Spleen (tissue), 7 donors: Measurements from ENCODE around the gene PLD2.

ENCODE experiments used
- POLR2A ChIP-seq, 3 donors: fragments of 450-650 bp; IDR thresholded peaks; one replicate each; pipeline ENCODE4 v1.5.1; 2017; ENCODE audit warnings: antibody characterized with exemption in 3 of 3, mild to moderate bottlenecking in 1 of 3
- POLR2AphosphoS5 ChIP-seq, 3 donors: sonication (generic); formaldehyde crosslinking; IDR thresholded peaks; one replicate each; pipeline ENCODE4 v1.5.1; 2017; ENCODE audit warnings: antibody characterized with exemption in 3 of 3
- TF ChIP-seq, protein P1 (sequence below), 11 experiments: fragments of 200-600 bp in 7 of 11; fragments of 450-650 bp in 4 of 11; sonication (generic) in 4 of 11; IDR thresholded peaks in 8 of 11; conservative IDR thresholded peaks in 3 of 11; 1 replicate in 7 of 11; 2 replicates in 4 of 11; pipeline versions ENCODE4 v1.4.0 to v1.8.0; 2016 to 2021; ENCODE audit warnings: antibody characterized with exemption in 11 of 11, inconsistent platforms in 4 of 11, mild to moderate bottlenecking in 1 of 11
- donor health status: DM: no; HTN: no; CAD: no; lungs with moderate emphysema.
- donor health status: DM: no; HTN: no; CAD: no.
- donor health status: DM: no; HTN: no; CAD: no.

DNA sequence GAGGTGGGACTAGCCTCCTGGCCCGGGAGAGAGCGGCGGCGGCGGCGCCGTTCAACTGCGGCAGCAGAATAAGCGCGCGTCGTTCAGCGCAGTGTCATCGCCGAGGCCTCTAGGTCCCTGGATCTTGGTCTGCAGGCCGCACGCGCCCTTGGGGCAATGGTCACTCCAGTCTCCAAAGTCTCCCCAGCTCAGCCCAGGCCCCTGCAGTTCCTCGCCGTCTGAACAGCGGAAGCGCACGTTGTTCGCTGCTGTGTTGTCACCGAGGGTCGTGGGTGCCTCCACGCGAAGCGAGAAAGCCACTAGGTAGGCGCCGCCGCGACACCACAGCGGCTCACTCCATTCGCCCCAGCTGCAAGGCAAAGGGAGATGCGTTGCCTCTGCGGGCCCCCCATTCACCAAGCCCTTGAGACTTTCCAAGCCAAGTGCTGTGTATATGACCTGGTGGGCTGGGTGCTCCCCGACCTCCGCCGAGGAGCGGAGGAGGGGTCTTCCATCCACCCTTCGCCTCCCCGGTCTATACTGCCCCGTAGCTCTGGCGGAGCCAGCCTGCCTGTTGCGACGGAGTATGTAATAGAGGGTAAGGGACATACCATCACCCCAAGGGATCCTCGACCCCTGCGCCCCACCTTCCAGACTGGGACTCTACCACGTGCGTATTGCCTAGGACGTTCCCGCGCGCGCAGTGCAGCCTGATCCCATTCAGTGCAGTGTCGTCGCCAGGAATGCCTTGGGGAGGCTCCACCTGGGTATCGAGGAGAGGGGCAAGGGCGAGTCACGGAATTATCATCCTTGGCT lies 21.4 kb upstream of the PLD2 start:
- TF ChIP-seq, protein P1, sequence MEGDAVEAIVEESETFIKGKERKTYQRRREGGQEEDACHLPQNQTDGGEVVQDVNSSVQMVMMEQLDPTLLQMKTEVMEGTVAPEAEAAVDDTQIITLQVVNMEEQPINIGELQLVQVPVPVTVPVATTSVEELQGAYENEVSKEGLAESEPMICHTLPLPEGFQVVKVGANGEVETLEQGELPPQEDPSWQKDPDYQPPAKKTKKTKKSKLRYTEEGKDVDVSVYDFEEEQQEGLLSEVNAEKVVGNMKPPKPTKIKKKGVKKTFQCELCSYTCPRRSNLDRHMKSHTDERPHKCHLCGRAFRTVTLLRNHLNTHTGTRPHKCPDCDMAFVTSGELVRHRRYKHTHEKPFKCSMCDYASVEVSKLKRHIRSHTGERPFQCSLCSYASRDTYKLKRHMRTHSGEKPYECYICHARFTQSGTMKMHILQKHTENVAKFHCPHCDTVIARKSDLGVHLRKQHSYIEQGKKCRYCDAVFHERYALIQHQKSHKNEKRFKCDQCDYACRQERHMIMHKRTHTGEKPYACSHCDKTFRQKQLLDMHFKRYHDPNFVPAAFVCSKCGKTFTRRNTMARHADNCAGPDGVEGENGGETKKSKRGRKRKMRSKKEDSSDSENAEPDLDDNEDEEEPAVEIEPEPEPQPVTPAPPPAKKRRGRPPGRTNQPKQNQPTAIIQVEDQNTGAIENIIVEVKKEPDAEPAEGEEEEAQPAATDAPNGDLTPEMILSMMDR (IDR thresholded peaks at IDR 0.05 in 8 of 11, conservative IDR thresholded peaks at IDR 0.05 in 3 of 11) = no peak
- no peak for TF ChIP-seq POLR2A (IDR thresholded peaks at IDR 0.05)
- TF ChIP-seq POLR2AphosphoS5 (IDR thresholded peaks at IDR 0.05) = no peak
